Fibroblast of skin of left quadriceps (primary cell): ENCODE measurements around the gene TAF6.
A peak's percentile ranks its signal among the peaks of the same experiment; 100 is the strongest.

Experiments used
- DNase-seq, 2 experiments: peaks; one replicate each; pipeline ENCODE4 v3.0.0-alpha.2; 2013; ENCODE audit warnings: low read depth in 2 of 2

The TAF6 gene

DNA sequence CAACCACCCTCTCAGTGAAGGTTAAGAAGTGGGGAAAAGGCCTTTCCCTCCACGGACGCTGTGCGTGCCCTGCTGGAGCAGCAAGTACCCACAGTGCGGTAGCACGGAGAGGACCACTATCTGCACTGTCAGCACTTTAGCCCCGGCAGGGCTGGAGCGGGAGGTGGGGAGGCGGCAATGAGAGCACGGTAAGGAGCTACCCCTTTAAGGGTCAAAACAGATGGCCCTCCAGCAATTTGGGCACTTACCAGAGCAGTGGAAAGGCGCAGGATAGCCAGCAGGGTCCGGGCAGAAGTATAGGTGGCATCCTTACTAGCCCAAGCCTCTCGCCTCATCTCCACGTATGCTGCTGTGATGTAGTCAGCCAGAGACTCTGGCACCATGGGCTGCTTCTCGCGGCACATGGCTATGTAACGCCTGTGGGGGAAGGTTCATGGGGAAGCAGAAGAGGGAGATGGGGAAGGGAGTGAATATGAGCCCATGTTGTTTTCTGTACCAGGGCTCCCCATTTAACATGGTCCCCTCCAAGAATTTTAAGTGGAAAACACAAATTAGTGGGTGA, 25.2 kb downstream of the TAF6 start:
- DNase-seq = no peak

GRCh38 chr7:100093498-100093897, 25.7 kb downstream of the TAF6 start:
- no peak for DNase-seq

DNA sequence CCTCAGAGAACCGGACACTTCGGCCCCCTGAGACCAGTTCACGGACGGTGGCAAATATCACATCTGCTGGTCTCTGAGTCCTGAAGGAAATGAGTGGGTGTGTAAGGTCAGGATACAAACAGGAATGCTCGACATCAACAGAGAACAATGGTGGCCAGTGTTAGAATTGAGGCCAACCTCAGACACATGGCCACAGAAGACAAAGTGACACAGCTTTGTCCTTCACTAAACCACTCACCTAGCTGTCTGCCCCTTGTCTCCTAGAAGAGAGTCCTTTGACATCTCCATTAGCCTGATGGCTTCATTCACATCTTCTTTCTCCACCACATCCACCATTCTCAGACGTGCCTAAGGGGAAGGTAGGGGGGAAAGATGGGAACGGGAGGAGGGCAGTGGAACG, 26.1 kb downstream of the TAF6 start:
- no peak for DNase-seq

DNA sequence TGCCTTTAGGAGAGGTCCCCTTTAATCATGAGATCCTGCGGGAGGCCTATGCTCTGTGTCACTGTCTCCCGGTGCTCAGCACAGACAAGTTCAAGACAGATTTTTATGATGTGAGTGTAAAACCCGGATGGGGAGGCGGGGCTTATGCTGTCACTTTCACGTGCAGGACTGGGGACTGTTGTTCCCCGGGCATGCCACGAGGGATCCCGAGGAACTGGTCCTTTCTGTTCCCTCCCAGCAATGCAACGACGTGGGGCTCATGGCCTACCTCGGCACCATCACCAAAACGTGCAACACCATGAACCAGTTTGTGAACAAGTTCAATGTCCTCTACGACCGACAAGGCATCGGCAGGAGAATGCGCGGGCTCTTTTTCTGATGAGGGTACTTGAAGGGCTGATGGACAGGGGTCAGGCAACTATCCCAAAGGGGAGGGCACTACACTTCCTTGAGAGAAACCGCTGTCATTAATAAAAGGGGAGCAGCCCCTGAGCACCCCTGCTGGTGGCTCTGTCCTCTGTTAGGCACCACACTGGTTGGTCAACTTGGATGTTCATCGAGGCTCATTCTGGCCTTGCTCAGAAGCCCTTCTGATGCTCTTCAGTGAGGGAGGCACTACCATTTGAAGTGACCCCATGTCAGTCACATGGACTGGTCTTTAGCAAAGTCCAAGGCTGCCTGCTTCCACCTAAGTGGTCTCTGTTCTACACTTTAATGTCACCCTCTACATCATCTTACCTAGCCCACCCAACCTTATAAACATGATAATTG, 27.6 kb downstream of the TAF6 start:
- DNase-seq = no peak

DNA sequence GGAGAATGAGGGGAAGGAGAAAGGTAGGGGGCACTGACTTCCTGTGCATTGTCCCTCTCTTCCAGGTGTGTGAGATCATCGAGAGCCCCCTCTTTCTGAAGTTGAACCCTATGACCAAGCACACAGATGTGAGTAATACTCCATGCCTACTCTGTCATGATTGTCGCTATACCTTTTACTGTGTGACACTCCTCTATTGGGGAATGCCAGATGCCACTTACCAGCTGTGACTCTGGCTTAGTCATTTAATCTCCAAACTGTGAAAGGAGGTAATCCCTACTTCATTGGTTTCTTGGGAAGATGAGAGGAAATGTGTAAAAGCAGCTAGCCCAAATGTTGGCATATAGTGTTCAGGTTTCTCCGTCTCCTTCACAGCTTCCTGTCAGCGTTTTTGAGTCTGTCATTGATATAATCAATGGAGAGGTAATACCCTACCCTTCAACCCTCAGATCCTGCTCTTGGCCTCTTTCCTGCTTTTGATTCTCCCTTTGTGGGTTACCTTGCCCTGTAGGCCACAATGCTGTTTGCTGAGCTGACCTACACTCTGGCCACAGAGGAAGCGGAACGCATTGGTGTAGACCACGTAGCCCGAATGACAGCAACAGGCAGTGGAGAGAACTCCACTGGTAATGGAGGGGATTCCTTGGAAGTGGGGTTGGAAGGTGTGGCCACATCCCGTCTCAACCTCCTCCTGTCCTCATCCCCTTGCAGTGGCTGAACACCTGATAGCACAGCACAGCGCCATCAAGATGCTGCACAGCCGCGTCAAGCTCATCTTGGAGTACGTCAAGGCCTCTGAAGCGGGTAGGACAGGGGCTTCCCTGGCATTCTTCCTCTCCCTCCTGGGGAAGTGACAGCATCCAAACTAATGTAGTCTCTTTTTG, 28.4 kb downstream of the TAF6 start:
- DNase-seq = no peak

GRCh38 chr7:100089458-100090196, 29.5 kb downstream of the TAF6 start:
- no peak for DNase-seq

DNA sequence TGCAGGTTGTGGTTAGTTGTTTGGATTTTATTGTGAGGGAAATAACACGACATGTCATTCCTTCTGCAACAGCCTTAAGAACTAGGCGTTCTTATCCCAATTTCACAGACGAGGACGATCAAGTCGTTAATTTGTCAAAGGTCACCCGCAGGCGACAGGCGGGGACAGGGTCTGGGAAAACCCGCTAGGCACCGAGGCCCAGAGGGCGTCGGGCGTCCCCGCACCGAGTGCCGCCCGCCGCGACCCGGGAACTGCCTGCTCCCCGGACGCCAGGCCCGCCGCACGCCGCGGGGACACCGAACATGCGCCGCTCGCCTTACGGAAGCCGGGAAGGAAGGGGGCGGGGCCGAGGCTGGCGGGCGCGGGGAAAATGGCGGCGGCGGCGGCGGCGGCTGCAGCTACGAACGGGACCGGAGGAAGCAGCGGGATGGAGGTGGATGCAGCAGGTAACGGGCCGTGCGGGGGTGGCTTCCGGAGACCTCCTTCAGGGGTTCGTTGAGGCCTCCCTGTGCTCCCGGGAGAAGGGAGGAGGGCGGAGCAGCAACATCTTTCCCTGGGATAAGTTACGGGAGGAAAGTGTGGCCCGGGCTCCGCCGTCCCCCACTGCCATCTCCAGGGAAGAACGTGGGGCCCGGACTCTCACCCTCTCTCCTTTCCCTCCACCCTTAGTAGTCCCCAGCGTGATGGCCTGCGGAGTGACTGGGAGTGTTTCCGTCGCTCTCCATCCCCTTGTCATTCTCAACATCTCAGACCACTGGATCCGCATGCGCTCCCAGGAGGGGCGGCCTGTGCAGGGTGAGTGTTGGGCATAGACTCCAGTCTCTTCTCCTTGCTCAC, 30.3 kb downstream of the TAF6 start, which contains the start of gene COPS6:
COPS6 (plus strand) TSS at position 349 of the 837 bp plus-strand sequence; CDS start at position 371, 22 bp downstream.
- peak; percentile 54 for DNase-seq

- no peak for DNase-seq
These were observed 31.0 kb downstream of the TAF6 start for GRCh38 chr7:100088095-100088620.

DNA sequence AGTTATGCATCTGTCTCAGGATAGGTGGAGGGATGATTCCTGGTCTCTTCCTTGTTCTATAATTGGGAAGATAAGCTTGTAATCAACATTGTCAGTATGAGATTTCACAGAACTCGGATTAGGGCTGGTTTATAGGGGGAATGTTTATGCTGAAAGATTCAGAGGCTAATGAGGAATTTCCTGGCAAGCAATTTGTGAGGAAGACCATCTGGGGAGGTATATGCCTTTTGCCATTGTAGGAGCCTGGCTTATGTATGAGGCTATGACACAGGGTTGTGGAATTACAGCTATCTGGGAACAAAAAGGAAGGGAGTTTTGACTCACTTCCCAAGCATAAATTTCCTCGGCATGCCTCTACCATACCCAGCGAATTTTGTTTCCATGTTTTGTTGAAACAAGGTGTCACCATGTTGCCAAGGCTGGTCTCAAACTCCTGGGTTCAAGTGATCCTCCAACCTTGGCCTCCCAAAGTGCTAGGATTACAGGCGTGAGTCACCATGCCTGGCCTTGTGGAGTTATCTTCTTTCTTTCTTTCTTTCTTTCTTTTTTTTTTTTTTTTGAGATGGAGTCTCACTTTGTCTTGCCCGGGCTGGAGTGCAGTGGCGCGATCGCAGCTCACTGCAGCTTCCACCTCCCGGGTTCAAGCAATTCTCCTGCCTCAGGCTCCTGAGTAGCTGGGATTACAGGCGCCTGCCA, 32.0 kb downstream of the TAF6 start:
- peak; percentile 99 for DNase-seq

DNA sequence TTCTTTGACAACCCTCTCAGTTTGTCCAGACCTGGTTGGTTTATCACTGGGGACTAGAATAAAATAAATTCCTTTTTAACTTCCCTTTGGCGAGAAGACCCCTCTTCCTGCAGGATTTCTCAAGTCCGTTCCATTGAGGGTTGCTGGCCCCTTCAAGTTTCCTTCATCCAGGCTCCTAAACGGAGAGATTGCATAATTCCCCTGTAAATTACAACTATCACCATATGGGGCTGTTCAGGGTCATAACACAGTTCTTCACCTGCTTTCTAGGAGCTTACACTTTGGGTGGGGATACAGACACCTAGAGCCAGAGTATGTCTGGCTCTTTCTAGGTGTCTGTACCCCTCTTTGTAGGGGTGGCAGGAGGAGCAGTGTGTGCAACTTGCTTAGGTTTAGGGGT, 33.6 kb downstream of the TAF6 start:
- no peak for DNase-seq

DNA sequence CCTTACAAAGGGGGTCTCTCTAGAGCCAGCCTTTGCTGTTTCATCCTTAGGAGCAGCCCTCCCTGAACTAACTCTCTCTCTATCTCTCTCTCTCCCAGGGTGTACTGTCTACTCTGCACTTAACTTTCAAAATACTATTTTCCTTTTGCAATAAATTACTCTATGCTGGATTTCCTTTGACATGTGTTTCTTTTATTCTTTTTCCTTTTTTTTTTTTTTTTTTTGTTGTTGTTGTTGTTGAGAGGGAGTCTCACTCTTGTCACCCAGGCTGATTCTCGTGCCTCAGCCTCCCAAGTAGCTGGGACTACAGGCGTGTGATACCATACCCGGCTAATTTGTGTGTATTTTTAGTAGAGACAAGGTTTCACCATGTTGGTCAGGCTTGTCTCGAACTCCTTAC, 36.2 kb downstream of the TAF6 start:
- DNase-seq = no peak

- DNase-seq = peak; percentile 99
These were observed 37.5 kb downstream of the TAF6 start, which contains the start of gene ZNF3 for GRCh38 chr7:100081535-100082102. ZNF3 (minus strand) TSS chr7:100081723; CDS start chr7:100077357, 4,366 bp downstream.

GRCh38 chr7:100080907-100081534, 38.1 kb downstream of the TAF6 start:
- DNase-seq = no peak

- DNase-seq = no peak
These were observed 40.1 kb downstream of the TAF6 start for GRCh38 chr7:100079024-100079560.

- DNase-seq = no peak
These were observed 42.0 kb downstream of the TAF6 start for GRCh38 chr7:100077205-100077604.

GRCh38 chr7:100075418-100075817, 43.7 kb downstream of the TAF6 start:
- DNase-seq = no peak

DNA sequence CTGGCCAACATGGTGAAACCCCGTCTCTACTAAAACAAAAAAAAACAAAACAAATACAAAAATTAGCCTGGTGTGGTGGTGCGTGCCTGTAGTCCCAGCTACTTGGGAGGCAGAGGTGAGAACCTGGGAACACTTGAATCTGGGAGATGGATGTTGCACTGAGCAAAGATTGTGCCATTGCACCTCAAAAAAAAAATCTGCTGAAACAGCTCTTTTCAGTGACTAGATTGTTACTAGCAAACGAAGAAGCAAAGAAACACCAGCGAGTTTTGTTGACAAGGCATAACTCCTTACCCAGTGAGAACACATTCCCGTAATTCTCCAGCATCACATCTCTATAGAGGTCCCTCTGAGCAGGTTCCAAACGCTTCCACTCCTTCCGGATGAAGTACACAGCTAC, 44.3 kb downstream of the TAF6 start:
- DNase-seq = no peak

GRCh38 chr7:100072462-100072861, 46.7 kb downstream of the TAF6 start:
- no peak for DNase-seq
